ENCODE measurements around the gene BTNL9. TPM values are rescaled to one million over a fixed set of nuclear protein-coding genes. Genes with fewer than 3 reads are reported as not detected.
"Not testable (repeated sequence)": the region's sequence is repeated elsewhere in the genome, so short reads cannot be mapped to it uniquely, and the experiment has no call there.

Gene BTNL9
- total RNA-seq, 2 donors from 2014 or later, result 5.3 to 23.5 TPM

- no peak for DNase-seq (ENCODE audit: low spot score)
- no peaks in the 10 kb centered on the region for H3K4me1 ChIP-seq
- TF ChIP-seq, protein P1, sequence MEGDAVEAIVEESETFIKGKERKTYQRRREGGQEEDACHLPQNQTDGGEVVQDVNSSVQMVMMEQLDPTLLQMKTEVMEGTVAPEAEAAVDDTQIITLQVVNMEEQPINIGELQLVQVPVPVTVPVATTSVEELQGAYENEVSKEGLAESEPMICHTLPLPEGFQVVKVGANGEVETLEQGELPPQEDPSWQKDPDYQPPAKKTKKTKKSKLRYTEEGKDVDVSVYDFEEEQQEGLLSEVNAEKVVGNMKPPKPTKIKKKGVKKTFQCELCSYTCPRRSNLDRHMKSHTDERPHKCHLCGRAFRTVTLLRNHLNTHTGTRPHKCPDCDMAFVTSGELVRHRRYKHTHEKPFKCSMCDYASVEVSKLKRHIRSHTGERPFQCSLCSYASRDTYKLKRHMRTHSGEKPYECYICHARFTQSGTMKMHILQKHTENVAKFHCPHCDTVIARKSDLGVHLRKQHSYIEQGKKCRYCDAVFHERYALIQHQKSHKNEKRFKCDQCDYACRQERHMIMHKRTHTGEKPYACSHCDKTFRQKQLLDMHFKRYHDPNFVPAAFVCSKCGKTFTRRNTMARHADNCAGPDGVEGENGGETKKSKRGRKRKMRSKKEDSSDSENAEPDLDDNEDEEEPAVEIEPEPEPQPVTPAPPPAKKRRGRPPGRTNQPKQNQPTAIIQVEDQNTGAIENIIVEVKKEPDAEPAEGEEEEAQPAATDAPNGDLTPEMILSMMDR (IDR thresholded peaks at IDR 0.05), result no peak
- H3K36me3 ChIP-seq, result no peaks in the 10 kb centered on the region
- no peak overlapping the region for H3K4me3 ChIP-seq
- H3K9me3 ChIP-seq, result peaks cover 0 to 4% of the 10 kb centered on the region in 2 donors
- H3K27ac ChIP-seq, result no peak overlapping the region
- H3K27me3 ChIP-seq, result no peaks in the 10 kb centered on the region
Measured at GRCh38 chr5:181092428-181092827, 52.4 kb downstream of the BTNL9 start.

- not testable (repeated sequence) for H3K36me3 ChIP-seq, H3K27me3 ChIP-seq
Measured at GRCh38 chr5:181095162-181095561, 55.1 kb downstream of the BTNL9 start.

GRCh38 chr5:181096721-181097382 is 56.8 kb downstream of the BTNL9 start:
- not testable (repeated sequence) for H3K4me3 ChIP-seq; H3K36me3 ChIP-seq; H3K27ac ChIP-seq; H3K4me1 ChIP-seq; H3K27me3 ChIP-seq; DNase-seq (ENCODE audit: low spot score); H3K9me3 ChIP-seq

More at GRCh38 chr5:181095162-181095561, 55.1 kb downstream of the BTNL9 start:
- H3K4me1 ChIP-seq; H3K27ac ChIP-seq; DNase-seq (ENCODE audit: low spot score); H3K9me3 ChIP-seq; H3K4me3 ChIP-seq: not testable (repeated sequence)

- not testable (repeated sequence) for DNase-seq (ENCODE audit: low spot score); H3K4me3 ChIP-seq; H3K36me3 ChIP-seq; H3K27me3 ChIP-seq; H3K27ac ChIP-seq; H3K9me3 ChIP-seq; H3K4me1 ChIP-seq
Measured at GRCh38 chr5:181097383-181097753, 57.3 kb downstream of the BTNL9 start.

- not testable (repeated sequence) for H3K4me1 ChIP-seq; DNase-seq (ENCODE audit: low spot score); H3K4me3 ChIP-seq; H3K27me3 ChIP-seq; H3K27ac ChIP-seq; H3K36me3 ChIP-seq; H3K9me3 ChIP-seq
Measured at GRCh38 chr5:181097759-181098491, 57.9 kb downstream of the BTNL9 start.

GRCh38 chr5:181098762-181099601 is 58.9 kb downstream of the BTNL9 start:
- no peaks in the 10 kb centered on the region for H3K36me3 ChIP-seq
- no peak for DNase-seq (ENCODE audit: low spot score)
- H3K9me3 ChIP-seq, result no peaks in the 10 kb centered on the region
- TF ChIP-seq, protein P1 (IDR thresholded peaks at IDR 0.05), result no peak
- peaks cover 0 to 7% of the 10 kb centered on the region in 2 donors for H3K27me3 ChIP-seq
- no peak overlapping the region for H3K27ac ChIP-seq
- no peak overlapping the region for H3K4me3 ChIP-seq
- H3K4me1 ChIP-seq, result no peaks in the 10 kb centered on the region

DNA sequence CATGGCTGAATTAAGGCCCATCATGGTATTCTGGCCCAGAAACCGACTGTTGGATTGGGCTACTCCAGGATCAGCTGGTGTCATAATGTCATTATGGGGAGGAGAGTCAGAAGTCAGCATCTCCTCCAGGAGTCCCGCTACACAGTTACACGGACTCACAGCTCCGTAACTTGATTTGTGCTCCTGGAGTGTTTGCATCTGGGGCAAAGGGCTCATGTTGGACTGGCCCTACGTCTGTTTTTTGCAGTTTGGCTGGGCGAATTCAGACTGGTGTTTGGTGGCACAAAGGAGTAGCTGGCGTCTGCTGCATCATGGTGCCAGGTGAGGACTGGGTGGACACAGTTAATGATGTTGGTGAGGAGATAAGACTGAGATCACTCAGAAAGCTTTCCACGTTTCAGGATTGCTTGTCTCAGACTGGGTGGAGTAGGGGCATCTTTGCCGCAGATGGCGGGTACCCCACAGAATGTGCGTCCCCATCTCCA is 59.6 kb downstream of the BTNL9 start:
- TF ChIP-seq, protein P1 (IDR thresholded peaks at IDR 0.05), result no peak
- DNase-seq (ENCODE audit: low spot score), result no peak

More for the DNA sequence above, 59.6 kb downstream of the BTNL9 start:
- H3K4me1 ChIP-seq, result no peaks in the 10 kb centered on the region
- H3K27me3 ChIP-seq, result peaks cover 3 to 7% of the 10 kb centered on the region in 2 donors
- no peak overlapping the region for H3K4me3 ChIP-seq
- H3K36me3 ChIP-seq, result no peaks in the 10 kb centered on the region
- H3K9me3 ChIP-seq, result no peaks in the 10 kb centered on the region
- H3K27ac ChIP-seq, result no peak overlapping the region
